Endothelial cell of umbilical vein (primary cell): Measurements from ENCODE around the gene ROBO4. TPM values are rescaled to one million over a fixed set of nuclear protein-coding genes. Genes with fewer than 3 reads are reported as not detected.

ENCODE experiments used
- BruUV-seq: library from RNA; stranded (reverse); fragments of 400-500 nt; replicated peaks from 2 replicates; lab custom pipeline; 2021; lab: Mats Ljungman, UMichigan
- CTCF ChIA-PET: fragments of 300-600, 350-600 bp; sonication (Branson Sonifier 250); formaldehyde crosslinking; loops from one replicate; lab custom pipeline; 2021; ENCODE audit warnings: antibody characterized with exemption, inconsistent platforms; lab: Charles Lee
- POLR2A ChIA-PET: fragments of 300-600, 350-600 bp; sonication (Branson Sonifier 250); formaldehyde crosslinking; loops from one replicate; lab custom pipeline; 2021; ENCODE audit warnings: antibody characterized with exemption, inconsistent platforms; lab: Charles Lee
- DNase-seq: peaks from one replicate; pipeline ENCODE4 v3.0.0-alpha.2; 2011; ENCODE audit warnings: low read depth, low spot score
- FAIRE-seq: peaks from 2 replicates; lab custom pipeline; 2011; peaks lifted over from hg19 to GRCh38; lab: Jason Lieb, UNC
- H2AFZ ChIP-seq: 2 replicates; pipeline ENCODE4 v1.6.0; 2012; ENCODE audit warnings: low read depth, low read length, control low read depth, inconsistent platforms
- H3K27ac ChIP-seq: 2 replicates; pipeline ENCODE4 v1.5.1; 2011; ENCODE audit warnings: low read depth, mild to moderate bottlenecking, control low read depth, low read length, moderate library complexity; ENCODE audit not compliant: insufficient read depth
- H3K27me3 ChIP-seq, 2 experiments: 2 replicates each; pipeline versions ENCODE4 v1.6.0 to v1.6.1; 2011; ENCODE audit warnings: low read length in 2 of 2, mixed read lengths in 1 of 2; ENCODE audit not compliant: control insufficient read depth in 2 of 2, insufficient read depth in 2 of 2
- H3K36me3 ChIP-seq, 2 experiments: 2 replicates in 1 of 2; 3 replicates in 1 of 2; pipeline ENCODE4 v1.5.1; 2011; ENCODE audit warnings: low read length in 2 of 2, mild to moderate bottlenecking in 1 of 2, moderate library complexity in 1 of 2; ENCODE audit not compliant: control insufficient read depth in 2 of 2, insufficient read depth in 2 of 2; ENCODE audit errors: extremely low read depth in 1 of 2
- H3K4me1 ChIP-seq: 3 replicates; pipeline ENCODE4 v1.5.1; 2011; ENCODE audit warnings: mild to moderate bottlenecking, low read length; ENCODE audit not compliant: control insufficient read depth, insufficient read depth; ENCODE audit errors: extremely low read depth
- H3K4me2 ChIP-seq: 2 replicates; pipeline ENCODE4 v1.6.1; 2011; ENCODE audit warnings: low read length, control low read depth, mixed read lengths; ENCODE audit not compliant: insufficient read depth
- H3K4me3 ChIP-seq, 3 experiments: fragments of 200-600 bp in 1 of 3; sonication (generic), shearing (Covaris generic) in 1 of 3; replicated peaks in 1 of 3; 2 replicates each; pipeline ENCODE4 v1.5.1; 2011 to 2016; ENCODE audit warnings: control low read depth in 3 of 3, low read length in 3 of 3, mild to moderate bottlenecking in 2 of 3, inconsistent platforms in 1 of 3, low read depth in 1 of 3, moderate library complexity in 1 of 3; ENCODE audit not compliant: insufficient read depth in 1 of 3
- H3K79me2 ChIP-seq: 2 replicates; pipeline ENCODE4 v1.6.0; 2012; ENCODE audit warnings: low read length, inconsistent platforms; ENCODE audit not compliant: control insufficient read depth, insufficient read depth
- H3K9ac ChIP-seq: replicated peaks from 2 replicates; pipeline ENCODE3; 2011; ENCODE audit warnings: low read length, control low read depth; ENCODE audit not compliant: insufficient read depth; ENCODE audit errors: extremely low read depth
- H3K9me1 ChIP-seq: replicated peaks from 3 replicates; pipeline ENCODE4 v1.6.0; 2011; ENCODE audit warnings: mild to moderate bottlenecking, low read length; ENCODE audit not compliant: control insufficient read depth, insufficient read depth; ENCODE audit errors: extremely low read depth
- H3K9me3 ChIP-seq: replicated peaks from 2 replicates; pipeline ENCODE4 v1.5.1; 2012; ENCODE audit warnings: low read length, inconsistent platforms; ENCODE audit not compliant: control insufficient read depth, insufficient read depth
- H4K20me1 ChIP-seq: replicated peaks from 2 replicates; pipeline ENCODE3; 2011; ENCODE audit warnings: mild to moderate bottlenecking, low read length; ENCODE audit not compliant: control insufficient read depth, insufficient read depth; ENCODE audit errors: extremely low read depth
- EZH2 ChIP-seq: IDR thresholded peaks from 2 replicates; pipeline ENCODE4 v1.6.1; 2012; ENCODE audit warnings: borderline replicate concordance, low read depth, mild to moderate bottlenecking, moderate library complexity, low read length, inconsistent platforms; ENCODE audit not compliant: severe bottlenecking
- FOS ChIP-seq: IDR thresholded peaks from 2 replicates; pipeline ENCODE4 v1.6.1; 2011; ENCODE audit warnings: mild to moderate bottlenecking, low read length, moderate library complexity, borderline replicate concordance; ENCODE audit not compliant: insufficient read depth
- GATA2 ChIP-seq: IDR thresholded peaks from 2 replicates; pipeline ENCODE4 v1.7.0; 2011; ENCODE audit warnings: low read depth, mild to moderate bottlenecking, moderate library complexity, mixed read lengths, low read length; ENCODE audit not compliant: insufficient read length, insufficient read depth
- POLR2A ChIP-seq: IDR thresholded peaks from 2 replicates; pipeline ENCODE4 v1.6.1; 2012; ENCODE audit warnings: low read depth, mild to moderate bottlenecking, control low read depth, low read length
- POLR2AphosphoS5 ChIP-seq: IDR thresholded peaks from 2 replicates; pipeline ENCODE4 v1.6.1; 2012; ENCODE audit warnings: low read depth, mild to moderate bottlenecking, control low read depth, low read length, moderate library complexity; ENCODE audit not compliant: insufficient read depth
- dilution Hi-C: fragments of 300-500 bp; cut with MboI; formaldehyde crosslinking; loops from one replicate; pipeline ENCODE4 v1.15.0; 2019; ENCODE audit warnings: low sequenced_read_pairs; ENCODE audit not compliant: extremely low pct_ligation_motif_present
- intact Hi-C: fragments of 100-400 bp; cut with micrococcal nuclease; formaldehyde crosslinking; loops from one replicate; pipeline ENCODE4 v1.10.0; 2022
- polyA plus RNA-seq, 4 experiments: library from polyadenylated mRNA; depleted of rRNA in 3 of 4; stranded (reverse) in 3 of 4; unstranded in 1 of 4; fragments of >200 nt; gene quantifications; 2 replicates each; pipeline versions ENCODE4 v1.2.1 to v1.2.3, GENCODE V29; 2011 to 2012; ENCODE audit warnings: missing spikeins in 1 of 4
- total RNA-seq: library from RNA; stranded (reverse); gene quantifications from 2 replicates; pipeline ENCODE4 v1.2.3, GENCODE V29; 2021
- TF ChIP-seq, protein P1 (sequence below): IDR thresholded peaks from 2 replicates; pipeline ENCODE4 v1.6.1; 2011; ENCODE audit not compliant: insufficient read depth, insufficient read length
- TF ChIP-seq, protein P2 (sequence below), 2 donors: IDR thresholded peaks; 1 replicate in 1 of 2; 2 replicates in 1 of 2; pipeline ENCODE4 v1.5.1; 2011; ENCODE audit warnings: low read length in 2 of 2, mild to moderate bottlenecking in 2 of 2, moderate library complexity in 2 of 2, control low read depth in 1 of 2, inconsistent platforms in 1 of 2, low read depth in 1 of 2; ENCODE audit not compliant: insufficient read depth in 1 of 2; ENCODE audit errors: extremely low read depth in 1 of 2

ROBO4 gene
- total and polyA plus RNA-seq, 2 donors (not counting 3 experiments of a cell fraction or from before 2014, with no cell fraction given), result 260 to 474 TPM

DNA sequence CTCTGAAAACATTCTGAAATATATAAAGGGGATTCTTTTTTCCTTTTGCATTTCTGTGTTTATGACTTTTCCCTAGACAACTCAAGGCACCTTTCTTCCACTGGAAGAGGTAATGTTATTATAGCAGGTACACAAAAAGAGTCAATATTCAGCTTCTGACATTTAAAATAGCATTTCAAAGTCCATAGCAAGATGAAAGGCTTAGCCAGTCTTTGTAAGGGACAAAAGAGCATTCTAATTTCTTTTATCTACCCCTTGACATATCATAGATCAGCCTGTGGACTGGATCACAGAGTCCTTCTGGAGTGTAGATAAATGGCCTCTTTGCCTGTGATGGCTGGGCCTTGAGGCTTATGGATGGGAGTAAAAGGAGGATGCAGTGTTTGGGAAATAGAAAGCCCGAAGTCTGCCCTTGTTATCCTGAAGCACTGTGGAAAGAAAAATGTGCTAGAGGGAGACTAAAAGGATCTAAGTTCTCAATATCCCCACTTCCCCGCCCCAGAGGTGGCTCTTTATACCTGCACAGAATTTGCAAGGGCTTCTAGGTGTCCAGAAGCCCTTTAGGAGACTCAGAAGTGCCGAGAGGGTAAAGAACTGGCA is 39.8 kb upstream of the ROBO4 start:
- no TSS peak for BruUV-seq
- Histone ChIP-seq H2AFZ (no peak overlapping the region), H3K79me2 (no peaks in the 10 kb centered on the region), H3K4me2 (no peak overlapping the region), H3K4me3 (no peak overlapping the region), H3K4me1 (peaks cover 6% of the 10 kb centered on the region), H3K9me1 (no peaks in the 10 kb centered on the region), H4K20me1 (no peaks in the 10 kb centered on the region), H3K36me3 (no peaks in the 10 kb centered on the region), H3K9ac (no peak overlapping the region), H3K9me3 (no peaks in the 10 kb centered on the region), H3K27me3 (peaks cover 0 to 3% of the 10 kb centered on the region in 2 experiments), H3K27ac (no peak overlapping the region)
- dilution Hi-C loops (no loop called here), intact Hi-C loops (no loop called here)
- DNase-seq (no peak), FAIRE-seq (no peak)
- CTCF ChIA-PET, result interaction anchor here (1.6 to 3.2 kb wide), 2 partner anchors 38 to 61 kb away, joined by 3 to 19 read pairs; no protein-coding TSS in a partner anchor
- POLR2A ChIA-PET, result no interaction called here
- TF ChIP-seq POLR2A, result no peak

DNA sequence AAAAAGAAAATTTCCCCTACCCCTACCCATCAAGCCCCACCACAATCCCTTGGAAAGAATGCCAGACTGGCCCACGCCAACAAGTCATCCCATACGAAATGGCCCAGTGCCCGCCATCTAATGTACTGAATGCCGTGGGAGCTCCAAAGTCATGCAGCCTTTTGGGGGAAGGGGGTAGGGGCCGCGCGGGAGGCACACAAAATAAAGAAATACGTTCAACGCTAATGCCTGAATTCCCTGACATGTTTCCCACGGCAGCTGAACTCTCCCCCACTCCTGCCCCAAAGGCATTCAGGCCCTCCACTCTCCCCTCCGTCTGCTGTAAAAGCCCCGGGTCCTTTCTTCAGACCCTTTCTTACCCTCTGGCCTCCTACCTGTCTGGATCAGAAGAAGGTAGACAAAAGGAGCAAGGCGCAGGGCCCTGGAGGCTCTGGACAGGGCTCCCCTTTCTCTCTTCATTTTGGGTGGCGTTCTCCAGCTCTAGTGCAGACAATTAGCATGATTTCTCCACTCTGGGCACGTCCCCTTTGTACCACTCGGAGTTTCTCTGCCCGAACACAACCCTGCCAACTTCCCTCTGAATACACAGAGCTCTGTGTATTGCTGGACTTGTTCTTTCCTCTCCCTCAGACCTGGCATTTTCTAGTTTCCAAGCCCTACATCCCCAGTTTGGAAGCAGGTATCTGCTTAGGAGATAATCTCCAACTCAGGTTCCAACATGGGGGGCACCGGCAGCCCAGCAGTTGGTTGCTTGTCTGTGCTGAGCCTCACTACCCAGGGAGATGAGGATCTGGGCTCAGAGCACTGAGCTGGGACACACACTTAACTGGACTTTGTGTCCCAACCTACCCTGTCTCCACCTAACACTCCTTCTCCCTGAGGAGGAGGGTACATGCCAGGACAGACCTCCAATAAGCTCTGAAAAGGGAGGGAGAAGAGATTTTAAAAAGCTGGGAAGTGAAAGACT is 38.2 kb upstream of the ROBO4 start, which contains the start of gene HEPACAM:
Gene HEPACAM, minus strand, starts transcription at position 500 of the 967 bp plus-strand sequence. Its CDS starts 41 bp downstream, at position 459.
- Histone ChIP-seq H3K4me3 (no peak within 1 kb of the TSS), H4K20me1 (no peaks in the 10 kb centered on the region), H3K9ac (no peak within 1 kb of the TSS), H3K27me3 (peaks cover 0 to 3% of the 10 kb centered on the region in 2 experiments), H3K9me1 (no peaks in the 10 kb centered on the region), H3K79me2 (no peaks in the 10 kb centered on the region), H3K4me2 (no peak within 1 kb of the TSS), H3K9me3 (no peaks in the 10 kb centered on the region), H2AFZ (no peak within 1 kb of the TSS), H3K27ac (no peak within 1 kb of the TSS), H3K36me3 (no peaks in the 10 kb centered on the region), H3K4me1 (peaks cover 6% of the 10 kb centered on the region)
- intact Hi-C loops (loop anchor here (2.0 kb wide), 1 partner anchor 17 kb away; no protein-coding TSS in a partner anchor), dilution Hi-C loops (no loop called here)
- no TSS peak for BruUV-seq
- POLR2A ChIA-PET, result interaction anchor here (0.6 to 1.6 kb wide), 2 partner anchors 9 to 18 kb away, joined by 3 to 4 read pairs; partner anchors contain the start of gene CCDC15
- FAIRE-seq (no peak), DNase-seq (no peak)
- TF ChIP-seq, protein P1, sequence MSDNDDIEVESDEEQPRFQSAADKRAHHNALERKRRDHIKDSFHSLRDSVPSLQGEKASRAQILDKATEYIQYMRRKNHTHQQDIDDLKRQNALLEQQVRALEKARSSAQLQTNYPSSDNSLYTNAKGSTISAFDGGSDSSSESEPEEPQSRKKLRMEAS, result no peak
- TF ChIP-seq, protein P2, sequence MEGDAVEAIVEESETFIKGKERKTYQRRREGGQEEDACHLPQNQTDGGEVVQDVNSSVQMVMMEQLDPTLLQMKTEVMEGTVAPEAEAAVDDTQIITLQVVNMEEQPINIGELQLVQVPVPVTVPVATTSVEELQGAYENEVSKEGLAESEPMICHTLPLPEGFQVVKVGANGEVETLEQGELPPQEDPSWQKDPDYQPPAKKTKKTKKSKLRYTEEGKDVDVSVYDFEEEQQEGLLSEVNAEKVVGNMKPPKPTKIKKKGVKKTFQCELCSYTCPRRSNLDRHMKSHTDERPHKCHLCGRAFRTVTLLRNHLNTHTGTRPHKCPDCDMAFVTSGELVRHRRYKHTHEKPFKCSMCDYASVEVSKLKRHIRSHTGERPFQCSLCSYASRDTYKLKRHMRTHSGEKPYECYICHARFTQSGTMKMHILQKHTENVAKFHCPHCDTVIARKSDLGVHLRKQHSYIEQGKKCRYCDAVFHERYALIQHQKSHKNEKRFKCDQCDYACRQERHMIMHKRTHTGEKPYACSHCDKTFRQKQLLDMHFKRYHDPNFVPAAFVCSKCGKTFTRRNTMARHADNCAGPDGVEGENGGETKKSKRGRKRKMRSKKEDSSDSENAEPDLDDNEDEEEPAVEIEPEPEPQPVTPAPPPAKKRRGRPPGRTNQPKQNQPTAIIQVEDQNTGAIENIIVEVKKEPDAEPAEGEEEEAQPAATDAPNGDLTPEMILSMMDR (IDR thresholded peaks at IDR 0.05; ENCODE audit: extremely low read depth in 1 of 2, insufficient read depth in 1 of 2, low read depth in 1 of 2, low read length in 2 of 2), result no peak
- TF ChIP-seq POLR2AphosphoS5 (no peak), POLR2A (no peak), GATA2 (no peak), EZH2 (no peak), FOS (no peak)
- CTCF ChIA-PET, result interaction anchor here (1.3 to 3.2 kb wide), 6 partner anchors 8 to 60 kb away, joined by 3 to 19 read pairs (median 6); no protein-coding TSS in a partner anchor
